ENCODE results near the gene NIN.

Gene NIN

GRCh38 chr14:50830932-50831725, at the start of gene NIN:
Gene NIN, minus strand, starts transcription at chr14:50831162. Its CDS starts 9,106 bp downstream, at chr14:50822056.
- H3K4me3 ChIP-seq (ENCODE audit: low read depth, low read length), result peak within 1 kb of the TSS; percentile 63

GRCh38 chr14:50875359-50876070, 44.6 kb upstream of the NIN start:
- H3K4me3 ChIP-seq (ENCODE audit: low read depth, low read length), result no peak overlapping the region

GRCh38 chr14:50874757-50875156, 43.8 kb upstream of the NIN start:
- no peak overlapping the region for H3K4me3 ChIP-seq (ENCODE audit: low read depth, low read length)

- H3K4me3 ChIP-seq (ENCODE audit: low read depth, low read length), result peak within 1 kb of the TSS; percentile 25
Measured at GRCh38 chr14:50871914-50872732, 41.2 kb upstream of the NIN start, which contains the start of gene ABHD12B. Gene ABHD12B, plus strand, starts transcription at chr14:50872053. Its CDS starts 122 bp downstream, at chr14:50872175.

- no peak overlapping the region for H3K4me3 ChIP-seq (ENCODE audit: low read depth, low read length)
Measured at GRCh38 chr14:50871228-50871627, 40.3 kb upstream of the NIN start.

- no peak overlapping the region for H3K4me3 ChIP-seq (ENCODE audit: low read depth, low read length)
Measured at GRCh38 chr14:50865391-50866076, 34.6 kb upstream of the NIN start.

GRCh38 chr14:50864946-50865345, 34.0 kb upstream of the NIN start:
- no peak overlapping the region for H3K4me3 ChIP-seq (ENCODE audit: low read depth, low read length)

GRCh38 chr14:50864237-50864636, 33.3 kb upstream of the NIN start:
- H3K4me3 ChIP-seq (ENCODE audit: low read depth, low read length), result no peak overlapping the region

- H3K4me3 ChIP-seq (ENCODE audit: low read depth, low read length), result no peak overlapping the region
Measured at GRCh38 chr14:50862036-50862570, 31.1 kb upstream of the NIN start.

- no peak overlapping the region for H3K4me3 ChIP-seq (ENCODE audit: low read depth, low read length)
Measured at GRCh38 chr14:50860478-50861086, 29.6 kb upstream of the NIN start.

- no peak overlapping the region for H3K4me3 ChIP-seq (ENCODE audit: low read depth, low read length)
Measured at GRCh38 chr14:50859296-50859624, 28.3 kb upstream of the NIN start.

- no peak overlapping the region for H3K4me3 ChIP-seq (ENCODE audit: low read depth, low read length)
Measured at GRCh38 chr14:50856660-50857059, 25.7 kb upstream of the NIN start.

GRCh38 chr14:50855558-50855957, 24.6 kb upstream of the NIN start:
- H3K4me3 ChIP-seq (ENCODE audit: low read depth, low read length), result no peak overlapping the region

GRCh38 chr14:50854521-50854920, 23.6 kb upstream of the NIN start:
- H3K4me3 ChIP-seq (ENCODE audit: low read depth, low read length), result no peak overlapping the region

- no peak overlapping the region for H3K4me3 ChIP-seq (ENCODE audit: low read depth, low read length)
Measured at GRCh38 chr14:50853891-50854290, 22.9 kb upstream of the NIN start.

- no peak overlapping the region for H3K4me3 ChIP-seq (ENCODE audit: low read depth, low read length)
Measured at GRCh38 chr14:50846226-50846880, 15.4 kb upstream of the NIN start.

GRCh38 chr14:50845166-50845565, 14.2 kb upstream of the NIN start:
- H3K4me3 ChIP-seq (ENCODE audit: low read depth, low read length), result no peak overlapping the region

GRCh38 chr14:50844391-50844790, 13.4 kb upstream of the NIN start:
- H3K4me3 ChIP-seq (ENCODE audit: low read depth, low read length), result no peak overlapping the region

- H3K4me3 ChIP-seq (ENCODE audit: low read depth, low read length), result no peak overlapping the region
Measured at GRCh38 chr14:50839691-50840090, 8.7 kb upstream of the NIN start.

- no peak overlapping the region for H3K4me3 ChIP-seq (ENCODE audit: low read depth, low read length)
Measured at GRCh38 chr14:50839048-50839447, 8.1 kb upstream of the NIN start.

All from iPS-11a (cell line).